HG03432 (cell line): ENCODE results near the gene ITGB6.

Source experiments
- ATAC-seq: cut with Tn5 transposase; IDR thresholded peaks from one replicate; pipeline ENCODE4 v1.9.1; 2021; ENCODE audit warnings: mild to moderate bottlenecking, moderate library complexity; ENCODE audit not compliant: unreplicated experiment

Gene ITGB6

DNA sequence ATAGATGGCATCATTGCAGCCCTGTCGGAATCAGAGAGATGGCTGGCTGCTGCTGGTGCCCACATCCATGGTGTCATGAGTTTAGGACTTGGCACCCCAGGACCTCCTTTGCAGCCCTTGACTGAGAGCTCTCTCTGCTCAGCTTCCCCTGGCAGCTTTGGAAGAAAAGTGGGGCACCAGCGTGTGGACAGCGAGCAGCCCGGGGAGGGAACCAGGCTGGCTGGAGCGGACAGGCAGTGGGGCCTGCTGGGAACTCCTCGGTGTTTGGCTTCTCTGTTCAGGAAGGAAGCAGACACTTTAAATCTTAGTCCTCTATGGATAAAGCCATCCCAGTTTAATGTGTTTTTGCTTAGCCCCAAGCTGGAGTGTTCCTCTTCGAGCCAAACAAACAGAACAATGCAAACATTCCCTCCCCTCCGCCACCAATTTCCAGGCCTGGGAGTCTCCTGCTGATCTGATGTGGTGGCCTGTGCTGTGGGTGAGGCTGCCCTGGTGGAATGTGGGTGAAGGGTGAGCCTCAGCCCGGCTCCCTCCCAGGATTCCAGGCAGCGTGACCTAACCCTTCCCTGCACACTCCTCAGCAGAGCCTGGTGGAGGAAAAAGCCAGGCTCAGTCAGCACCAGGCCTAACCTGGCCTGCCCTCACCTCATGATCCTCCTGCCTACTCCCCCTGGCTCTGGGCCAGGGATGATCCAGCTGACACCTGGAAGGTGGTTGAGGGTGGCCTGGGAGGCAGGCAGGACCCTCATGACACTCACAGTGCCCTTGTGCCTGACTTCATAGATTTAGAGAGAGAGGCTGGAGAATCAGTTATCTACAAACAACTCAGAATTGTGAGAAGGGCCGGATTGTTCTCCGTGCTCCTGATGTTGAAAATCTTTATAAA, 21.6 kb upstream of the ITGB6 start:
- ATAC-seq = no peak

DNA sequence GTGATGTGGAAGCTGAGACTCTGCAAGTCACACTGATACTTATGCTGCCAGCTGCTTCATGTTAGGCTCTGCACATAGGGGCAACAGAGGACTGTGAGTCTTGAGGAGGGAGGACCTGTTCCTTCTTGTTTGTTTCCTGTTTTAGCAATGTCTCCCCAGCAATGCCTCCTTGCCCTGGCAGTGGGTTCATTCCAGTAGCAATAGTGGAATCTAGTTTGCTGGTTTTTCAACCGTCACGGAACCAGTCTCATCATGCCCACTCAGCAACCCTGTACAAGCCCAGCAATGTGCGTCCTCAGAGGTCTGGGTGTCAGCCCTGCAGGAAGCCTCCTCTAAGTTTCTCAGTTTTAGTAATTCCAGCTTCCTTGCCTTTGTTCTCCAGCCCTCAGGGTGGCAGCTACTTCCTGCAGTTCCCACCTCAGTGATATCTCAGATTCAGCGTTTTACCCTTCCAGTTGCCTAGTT, 20.5 kb upstream of the ITGB6 start:
- peak; percentile 23 for ATAC-seq

DNA sequence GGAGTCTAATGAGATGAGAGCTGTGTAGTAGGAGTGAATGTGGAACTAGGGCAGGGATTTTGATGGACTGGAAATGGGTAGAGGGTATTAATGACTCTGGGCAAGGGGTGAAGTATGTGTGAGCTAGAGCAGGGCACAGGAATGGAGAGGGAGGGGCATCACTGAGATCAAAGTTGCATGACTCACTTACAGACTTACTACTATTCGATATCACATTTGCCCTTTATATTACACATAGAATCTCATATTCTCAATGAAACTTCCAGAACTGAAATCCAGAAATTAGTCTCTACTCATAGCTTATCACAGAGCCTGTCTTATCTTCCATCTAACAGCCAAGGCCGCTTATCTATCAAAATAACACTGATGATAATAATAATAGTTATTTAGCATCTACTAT, 20.0 kb upstream of the ITGB6 start:
- no peak for ATAC-seq

DNA sequence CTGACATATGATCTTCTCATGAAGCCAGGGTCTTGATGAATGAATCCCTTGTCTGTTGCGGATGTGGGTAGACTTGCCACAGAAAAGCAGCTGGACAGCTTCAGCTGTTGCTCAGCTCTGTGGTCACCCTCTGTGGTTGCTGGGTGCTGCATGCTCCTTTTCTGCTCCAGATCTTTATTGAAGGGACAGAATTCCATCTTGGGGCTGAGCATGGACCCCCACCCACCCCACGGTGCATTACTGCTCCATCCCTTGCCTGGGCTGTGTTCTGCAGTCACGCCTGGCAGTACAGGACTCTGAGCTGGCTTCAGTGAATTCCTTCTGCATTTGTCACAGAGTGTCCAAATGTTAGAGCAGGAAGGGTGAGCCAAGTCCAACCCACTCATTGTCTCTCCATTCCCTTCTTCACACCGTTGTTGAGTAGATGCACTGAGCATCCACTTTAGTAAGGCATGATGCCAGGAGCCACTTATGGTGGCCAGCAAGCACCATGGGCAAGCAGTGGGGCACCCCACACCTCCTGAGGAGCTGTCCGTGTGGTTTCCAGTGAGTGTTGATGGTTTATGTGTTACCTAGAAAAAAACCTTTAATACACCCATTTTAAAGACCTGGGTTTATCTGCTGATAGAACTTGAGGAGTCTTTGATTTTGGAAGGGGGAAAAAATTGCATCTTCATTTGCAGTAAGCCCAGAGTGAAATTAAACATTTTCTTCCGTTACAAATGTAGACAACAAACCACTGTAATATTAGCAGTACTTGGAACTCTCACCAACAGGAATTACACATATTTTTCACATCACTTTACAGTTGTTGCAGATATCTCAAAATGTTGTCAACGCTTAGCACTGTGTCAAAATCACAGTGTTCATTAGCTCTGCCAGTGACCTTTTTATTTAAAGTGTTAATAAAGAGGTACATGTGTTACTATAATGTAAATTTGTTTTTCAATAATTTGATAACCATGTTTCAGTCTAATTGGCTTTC, 14.7 kb upstream of the ITGB6 start:
- peak; percentile 35 for ATAC-seq

DNA sequence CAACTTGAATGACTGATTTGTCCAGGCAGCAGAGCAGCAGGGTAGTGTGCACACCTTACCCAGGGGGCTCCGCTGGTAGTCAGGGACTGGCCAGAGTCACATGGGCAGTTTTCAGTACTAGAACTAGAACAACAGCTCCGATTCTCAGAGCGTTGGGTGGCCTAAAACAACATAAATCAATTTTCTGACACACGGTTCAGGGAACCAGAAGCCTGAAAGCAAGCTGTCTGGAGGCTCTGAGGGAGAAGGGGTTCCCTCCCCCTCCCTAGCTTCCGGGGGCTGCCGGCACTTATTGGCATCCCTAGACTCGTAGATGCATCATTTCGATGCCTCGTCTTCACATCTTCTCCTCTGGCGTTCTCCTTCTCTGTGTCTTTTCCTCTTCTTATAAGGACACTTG, 13.4 kb upstream of the ITGB6 start:
- ATAC-seq = no peak

DNA sequence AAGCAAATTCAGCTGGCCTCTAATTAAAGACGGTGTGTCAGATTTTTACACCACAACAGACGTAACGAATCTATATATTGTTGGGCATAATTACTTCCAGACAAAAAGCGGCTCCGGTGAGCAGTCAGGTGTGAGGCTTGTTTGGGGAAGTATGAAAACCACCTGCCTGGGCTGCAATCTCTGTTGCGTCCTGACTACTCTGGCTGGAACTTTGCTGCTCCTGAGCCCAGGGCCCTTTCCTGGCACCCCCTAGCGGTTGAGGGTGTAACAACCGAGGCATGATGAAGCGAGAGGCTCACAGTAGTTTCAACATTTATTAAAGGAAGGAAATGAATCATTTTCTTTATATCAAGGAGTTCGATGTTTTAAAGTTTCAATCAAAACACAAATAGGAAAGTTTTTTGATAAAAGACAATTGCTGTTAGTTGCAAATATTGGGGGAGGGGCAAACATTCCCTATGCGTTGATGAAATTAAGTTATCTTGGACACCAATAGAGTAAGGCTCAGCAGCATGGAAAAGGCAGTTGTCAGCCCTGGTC, 10.6 kb upstream of the ITGB6 start:
- ATAC-seq = peak; percentile 86

DNA sequence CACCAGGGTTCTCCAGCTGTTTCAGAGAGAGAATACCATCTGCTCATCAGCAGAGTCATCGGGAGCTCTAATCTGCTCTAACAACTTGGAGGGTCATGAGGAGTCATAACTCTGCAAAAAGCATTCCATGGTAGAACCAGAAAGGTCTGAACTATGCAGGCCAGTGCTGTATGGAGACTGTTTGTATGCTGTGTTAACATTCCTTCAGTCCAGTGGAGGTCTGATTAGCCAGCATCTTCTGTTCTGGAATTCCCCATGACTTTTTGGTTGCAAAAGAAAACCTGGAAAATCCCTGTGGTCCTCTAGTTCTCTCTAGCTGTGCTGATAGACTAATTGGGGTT, 9.4 kb upstream of the ITGB6 start:
- peak; percentile 18 for ATAC-seq

DNA sequence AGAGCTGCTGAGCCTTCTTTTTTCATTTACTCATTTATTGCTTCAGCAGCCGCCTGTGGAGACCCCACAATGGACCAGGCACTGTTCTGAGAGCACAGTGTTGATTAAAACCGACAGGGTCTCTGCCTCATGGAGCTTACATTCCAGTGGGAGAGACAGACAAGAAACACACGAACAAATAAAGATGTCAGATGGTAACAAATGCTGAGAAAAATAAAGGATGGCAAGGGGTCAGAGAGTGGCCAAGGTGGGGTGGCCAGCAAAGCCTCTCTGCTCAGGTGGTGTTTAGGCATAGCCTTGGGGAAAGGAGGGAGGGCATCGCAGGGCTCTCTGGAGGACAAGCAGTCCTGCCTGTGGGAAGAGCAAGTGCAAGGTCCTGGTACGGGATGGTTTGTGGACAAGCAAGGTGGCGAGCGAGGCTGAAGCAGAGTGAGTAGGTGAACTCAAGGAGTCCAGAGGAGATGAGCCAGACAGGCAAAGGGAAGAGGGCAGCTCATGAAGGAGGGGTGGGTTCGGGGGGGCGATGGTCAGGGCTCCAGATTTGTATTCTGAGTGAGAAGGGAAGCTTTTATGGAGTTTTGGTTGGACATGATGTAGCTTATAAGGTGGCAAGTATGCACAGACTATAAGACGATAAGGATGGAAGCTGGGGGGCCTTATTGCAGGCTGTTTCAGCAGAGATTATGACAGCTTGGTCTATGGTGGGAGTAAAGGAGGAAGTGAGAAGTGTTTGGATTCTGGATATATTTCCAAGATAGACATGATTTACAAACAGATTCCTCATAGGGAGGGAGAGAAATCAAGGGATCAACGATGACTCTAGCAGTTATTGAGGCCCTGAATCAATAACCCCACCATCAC, 8.8 kb upstream of the ITGB6 start:
- no peak for ATAC-seq

DNA sequence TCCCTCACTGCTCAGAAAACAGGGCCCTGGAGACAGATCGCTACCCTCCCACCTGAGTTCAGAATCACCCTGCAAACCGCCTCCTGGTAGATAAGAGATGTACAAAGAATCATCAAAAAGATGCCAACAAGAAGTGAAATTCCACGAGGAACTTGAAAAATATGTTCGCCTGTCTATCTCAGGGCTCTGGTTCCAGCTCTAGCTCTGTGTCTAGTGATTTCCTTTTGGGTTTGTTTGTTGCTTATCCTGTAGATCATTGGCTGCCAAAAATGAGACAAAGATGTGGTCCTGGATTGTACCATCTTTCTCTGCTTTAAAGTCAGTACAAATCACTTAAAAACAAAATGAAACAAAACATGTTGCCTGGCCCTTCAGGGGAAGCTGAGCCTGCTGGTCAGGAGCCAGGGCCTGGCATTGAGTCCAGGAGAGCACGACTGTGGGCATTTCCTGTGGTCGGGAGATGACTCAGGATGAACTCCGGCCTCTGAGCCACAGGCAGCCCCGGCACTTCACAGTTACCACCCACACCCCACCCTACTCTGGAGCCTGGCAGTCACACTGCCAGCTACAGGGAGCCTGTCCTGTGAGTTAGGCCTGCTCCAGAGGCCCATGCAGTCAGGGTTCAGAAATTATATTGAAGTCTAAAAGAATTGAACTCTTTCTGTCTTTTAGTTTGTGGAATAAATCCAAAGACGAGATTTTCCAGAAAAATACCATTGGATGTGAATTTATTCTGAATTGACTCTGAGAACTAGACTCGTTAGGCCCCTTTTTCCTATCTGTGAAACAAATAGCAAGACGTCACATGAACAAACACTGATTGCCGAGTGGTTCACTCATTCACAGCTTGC, 8.0 kb upstream of the ITGB6 start:
- ATAC-seq = peak; percentile 53

DNA sequence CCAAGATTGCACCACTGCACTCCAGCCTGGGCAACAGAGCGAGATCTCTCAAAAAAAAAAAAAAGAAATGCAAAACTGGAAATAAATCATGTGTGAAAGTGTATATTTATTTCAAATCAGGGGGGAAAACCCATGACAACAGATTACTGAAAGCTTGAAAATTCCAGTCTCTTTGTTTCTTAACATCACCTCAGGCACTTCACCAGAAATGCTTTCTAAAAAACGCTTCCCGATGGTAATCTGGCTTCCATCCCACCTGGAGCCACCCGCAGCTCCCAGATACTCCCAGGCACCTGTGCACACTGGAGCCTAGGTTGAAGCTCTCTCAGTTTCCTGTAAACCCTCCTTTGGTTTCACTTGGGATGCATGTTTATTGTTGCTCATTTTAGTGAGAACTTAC, 7.2 kb upstream of the ITGB6 start:
- ATAC-seq = no peak

DNA sequence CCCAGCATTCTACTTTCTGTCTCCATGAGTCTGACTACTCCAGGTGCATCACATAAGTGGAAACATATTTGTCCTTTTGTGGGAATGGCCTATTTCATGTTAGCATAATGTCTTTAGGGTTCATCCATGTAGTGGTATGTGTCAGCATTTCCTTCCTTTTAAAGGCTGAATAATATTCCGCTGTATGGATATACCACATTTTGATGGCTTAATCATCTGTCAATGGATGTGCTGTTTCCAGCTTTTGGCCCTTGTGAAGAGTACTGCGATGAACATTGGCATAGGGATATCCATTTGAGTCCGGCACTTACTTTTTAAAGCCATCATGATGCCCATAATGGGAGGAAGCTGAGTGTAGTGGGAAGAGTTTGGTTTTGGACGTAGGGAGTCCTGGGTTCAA, 6.4 kb upstream of the ITGB6 start:
- no peak for ATAC-seq

DNA sequence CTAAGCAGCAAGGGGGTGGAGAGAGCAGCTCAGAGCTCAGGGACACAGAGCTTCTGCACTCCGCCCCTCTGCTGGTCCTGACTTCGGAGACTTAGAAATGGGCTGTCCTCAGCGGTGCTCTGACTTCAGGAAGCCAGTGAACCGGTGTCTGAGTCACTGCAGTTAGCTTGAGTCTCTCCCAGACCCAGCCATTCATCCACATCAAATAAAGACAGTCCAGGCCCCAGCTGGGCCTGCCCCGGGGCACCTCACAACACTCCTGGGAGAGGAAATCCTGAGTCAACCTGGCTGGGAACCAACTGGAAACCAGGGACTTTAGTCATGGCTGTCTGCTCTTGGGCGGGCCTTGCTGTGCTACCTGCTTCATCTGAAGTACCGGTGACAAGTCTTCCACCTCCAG, 5.4 kb upstream of the ITGB6 start:
- ATAC-seq = no peak

DNA sequence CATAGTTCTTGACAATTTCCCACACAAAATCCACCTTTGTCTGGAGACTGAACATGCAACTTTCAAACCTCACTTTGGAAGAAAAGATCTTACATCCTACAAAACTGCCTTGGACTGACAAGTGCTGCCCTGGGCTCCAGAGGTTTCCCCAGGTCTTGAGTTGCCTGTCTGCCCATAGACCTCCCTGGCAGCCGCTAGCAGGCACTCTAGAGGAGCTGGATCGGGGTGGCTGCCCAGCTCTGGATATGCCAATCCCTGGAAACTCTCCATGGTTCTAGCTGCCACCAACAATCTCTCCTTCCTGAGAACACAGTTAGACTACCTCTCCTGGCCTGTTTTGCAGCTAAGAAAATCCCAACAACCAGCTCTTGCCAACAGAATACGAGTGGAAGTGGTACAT, 3.4 kb upstream of the ITGB6 start:
- ATAC-seq = no peak

DNA sequence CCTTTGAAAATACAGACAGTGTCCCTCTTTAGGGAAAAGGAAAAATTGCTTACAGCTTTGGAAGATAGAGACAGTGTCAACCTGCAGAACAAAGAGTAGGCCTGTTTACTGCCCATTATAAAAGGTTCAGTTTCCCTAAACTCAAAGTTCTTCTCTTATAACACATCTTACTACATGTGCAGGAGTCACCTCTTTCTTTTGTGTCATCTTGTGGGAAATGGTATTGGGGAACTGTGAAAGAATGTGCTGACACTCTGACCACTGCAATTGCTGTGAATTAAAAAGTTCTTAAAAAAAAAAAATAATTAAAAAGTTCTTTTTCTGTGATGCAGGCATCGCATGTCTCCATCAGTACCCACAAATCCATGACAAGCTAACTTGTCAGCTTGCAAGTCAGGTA, 2.9 kb upstream of the ITGB6 start:
- no peak for ATAC-seq

DNA sequence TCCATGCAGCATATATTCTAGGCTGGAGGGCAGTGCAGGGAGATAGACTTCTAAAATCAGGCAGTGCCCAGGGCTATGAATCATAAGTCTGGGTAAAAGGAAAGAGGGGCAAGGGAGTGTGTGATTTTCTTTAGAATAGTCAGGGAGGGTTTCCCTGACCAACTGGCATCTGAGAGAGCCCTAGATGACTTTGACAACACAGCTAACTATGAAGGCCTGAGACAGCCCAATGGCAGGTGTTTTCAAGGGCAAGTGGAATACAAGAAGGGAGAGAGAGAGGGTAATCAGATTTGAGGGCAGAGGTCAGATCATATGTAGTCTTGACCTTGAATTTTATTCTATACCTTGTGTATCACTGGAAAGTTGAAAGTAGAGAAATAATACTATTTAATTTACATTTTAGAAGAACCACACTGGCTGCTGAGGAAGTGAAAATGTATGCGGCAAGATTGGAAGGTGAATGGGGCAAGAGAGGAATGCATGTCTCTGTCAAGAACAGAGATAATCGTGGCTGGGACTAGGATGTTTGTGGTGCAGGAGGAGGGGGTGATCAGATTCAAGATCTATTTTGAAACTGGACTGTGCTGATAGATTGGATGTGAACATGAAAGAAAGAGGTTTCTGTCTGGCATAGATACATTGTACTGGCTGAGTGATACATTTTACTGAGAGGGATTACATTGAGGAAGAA, 1.9 kb upstream of the ITGB6 start:
- no peak for ATAC-seq

DNA sequence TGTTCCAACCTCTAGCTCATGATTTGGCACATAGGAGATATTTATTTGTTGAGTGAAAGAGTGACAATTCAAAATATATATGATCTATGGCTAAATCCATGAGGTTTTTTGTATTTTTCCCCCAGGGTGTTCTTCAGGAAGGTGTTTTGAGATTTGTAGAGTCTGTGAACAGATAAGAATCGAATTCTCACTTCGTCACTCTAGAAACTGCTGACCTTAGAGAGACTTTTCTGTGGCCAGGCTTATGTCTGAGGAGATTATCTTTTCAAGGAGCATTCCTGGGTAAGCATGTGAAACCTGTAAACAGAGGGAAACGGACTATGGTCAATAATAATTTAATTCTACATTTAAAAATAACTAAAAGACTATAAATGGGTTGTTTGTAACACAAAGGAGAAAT, 849 bp upstream of the ITGB6 start:
- ATAC-seq = no peak

DNA sequence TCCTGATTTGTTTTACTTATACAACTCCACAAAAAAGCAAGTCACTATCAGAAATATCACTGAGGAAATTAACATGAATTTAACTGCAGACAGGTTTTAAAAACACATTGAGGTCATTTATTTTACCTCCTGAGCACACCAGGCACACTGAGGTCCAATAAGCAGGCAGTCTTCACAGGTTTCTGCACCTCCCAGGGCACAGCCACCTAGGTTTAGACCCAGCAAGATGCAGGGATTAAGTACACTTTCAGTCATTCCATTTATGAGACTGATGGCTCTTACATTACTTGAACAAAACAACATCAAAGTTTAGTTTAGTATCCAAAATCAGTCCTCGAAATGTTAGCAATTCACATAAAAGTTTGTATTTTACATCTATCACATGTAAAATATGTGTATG, 1.0 kb downstream of the ITGB6 start:
- ATAC-seq = no peak

DNA sequence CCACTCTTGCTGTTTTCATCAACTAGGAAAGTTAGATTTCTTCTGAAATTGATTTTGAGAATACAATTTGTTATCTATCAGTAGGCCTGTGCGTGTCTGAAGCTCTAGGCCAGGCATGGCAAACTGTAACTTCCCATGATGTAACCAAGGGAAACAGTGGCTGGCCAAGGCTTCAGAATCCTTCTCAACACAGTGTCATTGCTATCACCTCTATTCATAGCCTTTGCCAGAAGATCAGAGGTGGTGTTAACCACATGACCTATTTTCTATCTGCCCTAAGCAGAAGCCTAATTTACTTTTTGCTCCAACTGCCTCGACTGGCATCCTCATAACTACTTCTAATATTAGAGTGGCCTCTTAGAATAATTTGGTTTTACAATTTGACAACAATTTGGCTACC, 2.5 kb downstream of the ITGB6 start:
- ATAC-seq = no peak

DNA sequence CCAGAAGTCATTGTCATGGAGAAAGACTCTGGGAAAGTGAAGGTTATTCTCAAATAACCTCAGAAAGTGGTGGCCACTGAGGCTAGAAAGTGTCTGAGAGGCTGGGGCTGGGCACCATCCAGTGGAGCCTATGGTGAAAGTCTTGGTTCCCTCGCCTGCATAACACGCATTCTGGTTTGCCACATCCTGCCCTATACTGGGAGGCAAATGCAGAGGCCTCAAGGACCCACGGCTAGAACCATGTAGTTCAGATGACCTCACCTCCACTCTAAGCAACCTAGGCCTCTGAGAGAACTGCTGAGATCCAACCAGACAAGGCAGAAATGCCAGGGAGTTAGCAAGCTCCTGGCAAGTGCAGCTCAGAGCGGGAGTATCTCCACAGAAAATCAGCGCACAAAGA, 5.1 kb downstream of the ITGB6 start:
- no peak for ATAC-seq
